H9 (cell line): ENCODE measurements around the gene CUEDC2. TPM values are rescaled to one million over a fixed set of nuclear protein-coding genes. Genes with fewer than 3 reads are reported as not detected.
A peak's percentile ranks its signal among the peaks of the same experiment; 100 is the strongest.

ENCODE experiments used
- DNase-seq: peaks from one replicate; pipeline ENCODE4 v3.0.0-alpha.2; 2017
- H2AFZ ChIP-seq: one replicate; pipeline ENCODE4 v1.6.1; 2013; ENCODE audit warnings: mild to moderate bottlenecking, low read length, control low read depth, moderate library complexity
- H2AK5ac ChIP-seq: 2 replicates; pipeline ENCODE4 v1.6.1; 2013; ENCODE audit warnings: low read length, control low read depth, mixed read lengths; ENCODE audit not compliant: insufficient read length
- H2BK120ac ChIP-seq: one replicate; pipeline ENCODE4 v1.6.1; 2013; ENCODE audit warnings: low read depth, mild to moderate bottlenecking, low read length, control low read depth, inconsistent platforms; ENCODE audit not compliant: poor library complexity, severe bottlenecking
- H2BK12ac ChIP-seq: 2 replicates; pipeline ENCODE4 v1.6.1; 2013; ENCODE audit warnings: low read length, control low read depth, mixed read lengths, low read depth; ENCODE audit not compliant: insufficient read length
- H2BK15ac ChIP-seq: 2 replicates; pipeline ENCODE4 v1.6.1; 2013; ENCODE audit warnings: low read depth, low read length, control low read depth
- H2BK20ac ChIP-seq: one replicate; pipeline ENCODE4 v1.6.1; 2013; ENCODE audit warnings: low read depth, mild to moderate bottlenecking, low read length, control low read depth, inconsistent platforms; ENCODE audit not compliant: poor library complexity, severe bottlenecking
- H2BK5ac ChIP-seq: 2 replicates; pipeline ENCODE4 v1.6.1; 2013; ENCODE audit warnings: low read length, control low read depth, mixed read lengths; ENCODE audit not compliant: insufficient read length
- H3K14ac ChIP-seq: 2 replicates; pipeline ENCODE4 v1.6.1; 2013; ENCODE audit warnings: low read length, control low read depth; ENCODE audit not compliant: insufficient read depth
- H3K18ac ChIP-seq: 2 replicates; pipeline ENCODE4 v1.6.1; 2013; ENCODE audit warnings: low read depth, mild to moderate bottlenecking, mixed read lengths, low read length, control low read depth; ENCODE audit not compliant: insufficient read length
- H3K23ac ChIP-seq: 2 replicates; pipeline ENCODE4 v1.6.1; 2013; ENCODE audit warnings: low read length, control low read depth, mixed read lengths, low read depth; ENCODE audit not compliant: insufficient read length
- H3K23me2 ChIP-seq: 2 replicates; pipeline ENCODE4 v1.6.1; 2013; ENCODE audit warnings: low read depth, mild to moderate bottlenecking, mixed read lengths, low read length, control low read depth; ENCODE audit not compliant: insufficient read length, poor library complexity, severe bottlenecking
- H3K27ac ChIP-seq: 2 replicates; pipeline ENCODE4 v1.5.1; 2013; ENCODE audit warnings: low read length, control low read depth, mixed read lengths, low read depth; ENCODE audit not compliant: insufficient read length
- H3K27me3 ChIP-seq: 2 replicates; pipeline ENCODE4 v1.6.1; 2013; ENCODE audit warnings: low read length, control low read depth, inconsistent platforms; ENCODE audit not compliant: insufficient read depth
- H3K4ac ChIP-seq: 2 replicates; pipeline ENCODE4 v1.6.1; 2013; ENCODE audit warnings: low read depth, mild to moderate bottlenecking, control low read depth, inconsistent platforms, low read length, moderate library complexity
- H3K4me1 ChIP-seq: 2 replicates; pipeline ENCODE4 v1.6.1; 2013; ENCODE audit warnings: low read length, control low read depth, inconsistent platforms; ENCODE audit not compliant: insufficient read depth
- H3K4me2 ChIP-seq: 2 replicates; pipeline ENCODE4 v1.6.1; 2013; ENCODE audit warnings: low read length, control low read depth, mixed read lengths; ENCODE audit not compliant: insufficient read length, insufficient read depth
- H3K56ac ChIP-seq: 2 replicates; pipeline ENCODE4 v1.6.1; 2013; ENCODE audit warnings: low read depth, mild to moderate bottlenecking, mixed read lengths, low read length, control low read depth; ENCODE audit not compliant: insufficient read length
- H3K79me1 ChIP-seq: 2 replicates; pipeline ENCODE4 v1.6.1; 2013; ENCODE audit warnings: low read depth, mild to moderate bottlenecking, moderate library complexity, low read length, control low read depth, inconsistent platforms; ENCODE audit not compliant: insufficient read depth, poor library complexity, severe bottlenecking
- H3K79me2 ChIP-seq: 2 replicates; pipeline ENCODE4 v1.6.1; 2013; ENCODE audit warnings: low read length, control low read depth, inconsistent platforms; ENCODE audit not compliant: insufficient read depth
- H3K9ac ChIP-seq: 2 replicates; pipeline ENCODE4 v1.6.1; 2013; ENCODE audit warnings: low read length, control low read depth, mixed read lengths; ENCODE audit not compliant: insufficient read length; ENCODE audit errors: extremely low read depth
- H3K9me3 ChIP-seq: one replicate; pipeline ENCODE4 v1.6.1; 2013; ENCODE audit warnings: low read depth, low read length, inconsistent platforms; ENCODE audit not compliant: control insufficient read depth
- H3T11ph ChIP-seq: one replicate; pipeline ENCODE4 v1.6.1; 2013; ENCODE audit warnings: mild to moderate bottlenecking, low read length, control low read depth, inconsistent platforms
- H4K20me1 ChIP-seq: one replicate; pipeline ENCODE4 v1.6.1; 2013; ENCODE audit not compliant: control insufficient read depth, insufficient read length, insufficient read depth
- H4K5ac ChIP-seq: 2 replicates; pipeline ENCODE4 v1.6.1; 2013; ENCODE audit warnings: low read depth, mild to moderate bottlenecking, mixed read lengths, low read length, control low read depth; ENCODE audit not compliant: insufficient read length
- H4K8ac ChIP-seq: replicated peaks from 2 replicates; pipeline ENCODE4 v1.6.1; 2013; ENCODE audit warnings: low read length, control low read depth, mixed read lengths, low read depth; ENCODE audit not compliant: insufficient read length
- H4K91ac ChIP-seq: 2 replicates; pipeline ENCODE4 v1.6.1; 2013; ENCODE audit warnings: low read depth, mild to moderate bottlenecking, moderate library complexity, mixed read lengths, low read length, control low read depth; ENCODE audit not compliant: insufficient read length
- H3K27ac Mint-ChIP-seq, 3 experiments: 2 replicates in 2 of 3; 3 replicates in 1 of 3; pipeline ENCODE4 v1.8.0; 2020 to 2021; ENCODE audit warnings: mixed read lengths in 3 of 3, mild to moderate bottlenecking in 1 of 3, moderate library complexity in 1 of 3
- H3K27me3 Mint-ChIP-seq: 2 replicates; pipeline ENCODE4 v1.8.0; 2021; ENCODE audit warnings: low read depth, mild to moderate bottlenecking, moderate library complexity, mixed read lengths
- H3K36me3 Mint-ChIP-seq, 3 experiments: 2 replicates in 2 of 3; 3 replicates in 1 of 3; pipeline ENCODE4 v1.8.0; 2020 to 2021; ENCODE audit warnings: low read depth in 3 of 3, mixed read lengths in 3 of 3; ENCODE audit not compliant: insufficient read depth in 1 of 3
- H3K4me1 Mint-ChIP-seq, 2 experiments: 2 replicates each; pipeline ENCODE4 v1.8.0; 2020; ENCODE audit warnings: mixed read lengths in 2 of 2
- H3K4me3 Mint-ChIP-seq, 2 experiments: 2 replicates in 1 of 2; 3 replicates in 1 of 2; pipeline ENCODE4 v1.8.0; 2020 to 2021; ENCODE audit warnings: mild to moderate bottlenecking in 2 of 2, mixed read lengths in 2 of 2, moderate library complexity in 1 of 2
- H3K9me3 Mint-ChIP-seq, 2 experiments: 2 replicates in 1 of 2; 3 replicates in 1 of 2; pipeline ENCODE4 v1.8.0; 2020; ENCODE audit warnings: mild to moderate bottlenecking in 2 of 2, mixed read lengths in 2 of 2, moderate library complexity in 1 of 2
- WGBS: extraction: QIAGEN DNeasy Blood & Tissue Kit; methylation state at CpG from one replicate; pipeline ENCODE4 v1.1.7; 2013; ENCODE audit warnings: missing lambda C conversion rate, low lambda C conversion rate, mixed read lengths; ENCODE audit not compliant: insufficient read length; ENCODE audit errors: extremely low coverage; 5-methylcytosine and 5-hydroxymethylcytosine counted together
- total RNA-seq: library from RNA; stranded (reverse); gene quantifications from 2 replicates; pipeline ENCODE4 v1.2.1, GENCODE V29; 2021
- TF ChIP-seq, protein P1 (sequence below): fragments of 200-600 bp; sonication (generic); conservative IDR thresholded peaks from 3 replicates; pipeline ENCODE4 v1.8.0; 2021; ENCODE audit warnings: antibody characterized with exemption, mild to moderate bottlenecking

Gene CUEDC2
- total RNA-seq, 1 experiment from 2014 or later: 41.2 TPM

DNA sequence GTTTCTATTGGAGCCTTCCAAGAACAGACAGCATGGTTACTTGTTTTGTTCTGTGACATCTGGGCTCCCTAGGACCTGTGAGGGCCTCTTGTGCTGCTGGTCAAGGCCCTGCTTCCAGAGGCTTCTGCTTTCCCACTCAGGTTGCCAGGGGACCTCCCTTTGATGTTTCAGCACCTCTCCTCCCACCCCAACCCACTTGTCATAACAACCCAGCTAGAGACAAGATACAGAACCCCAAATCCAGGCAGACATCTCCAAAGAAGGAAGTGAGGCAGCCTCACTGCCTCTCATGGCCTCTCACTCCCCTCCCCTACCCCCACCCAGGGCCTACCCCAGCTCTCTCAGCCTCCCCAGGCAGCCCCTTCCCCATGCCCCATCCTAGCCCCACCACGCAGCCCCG lies 25.6 kb downstream of the CUEDC2 start:
- H3K18ac ChIP-seq: no peak overlapping the region
- H4K5ac ChIP-seq: no peak overlapping the region
- H3K27ac ChIP-seq: no peak overlapping the region
- WGBS: no CpG with 5 or more reads among the region's 2 CpGs
- no peak for DNase-seq
- H2AFZ ChIP-seq: no peak overlapping the region
- H3T11ph ChIP-seq: no peak overlapping the region
- peaks cover 2% of the 10 kb centered on the region for H4K20me1 ChIP-seq
- TF ChIP-seq, protein P1, sequence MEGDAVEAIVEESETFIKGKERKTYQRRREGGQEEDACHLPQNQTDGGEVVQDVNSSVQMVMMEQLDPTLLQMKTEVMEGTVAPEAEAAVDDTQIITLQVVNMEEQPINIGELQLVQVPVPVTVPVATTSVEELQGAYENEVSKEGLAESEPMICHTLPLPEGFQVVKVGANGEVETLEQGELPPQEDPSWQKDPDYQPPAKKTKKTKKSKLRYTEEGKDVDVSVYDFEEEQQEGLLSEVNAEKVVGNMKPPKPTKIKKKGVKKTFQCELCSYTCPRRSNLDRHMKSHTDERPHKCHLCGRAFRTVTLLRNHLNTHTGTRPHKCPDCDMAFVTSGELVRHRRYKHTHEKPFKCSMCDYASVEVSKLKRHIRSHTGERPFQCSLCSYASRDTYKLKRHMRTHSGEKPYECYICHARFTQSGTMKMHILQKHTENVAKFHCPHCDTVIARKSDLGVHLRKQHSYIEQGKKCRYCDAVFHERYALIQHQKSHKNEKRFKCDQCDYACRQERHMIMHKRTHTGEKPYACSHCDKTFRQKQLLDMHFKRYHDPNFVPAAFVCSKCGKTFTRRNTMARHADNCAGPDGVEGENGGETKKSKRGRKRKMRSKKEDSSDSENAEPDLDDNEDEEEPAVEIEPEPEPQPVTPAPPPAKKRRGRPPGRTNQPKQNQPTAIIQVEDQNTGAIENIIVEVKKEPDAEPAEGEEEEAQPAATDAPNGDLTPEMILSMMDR: no peak
- Mint-ChIP-seq H3K27me3 (peaks cover 67% of the 10 kb centered on the region), H3K4me1 (peaks cover 20 to 23% of the 10 kb centered on the region in 2 experiments), H3K9me3 (peaks cover 0 to 4% of the 10 kb centered on the region in 2 experiments; a peak in 1 of 5 replicates), H3K27ac (peak overlapping the region in 1 of 3 experiments; percentile 59; a peak in 1 of 7 replicates), H3K36me3 (peaks cover 2 to 5% (median 3%) of the 10 kb centered on the region in 3 experiments; a peak in 3 of 7 replicates), H3K4me3 (no peak overlapping the region)
- H4K8ac ChIP-seq: no peak overlapping the region
- no peak overlapping the region for H2BK20ac ChIP-seq
- no peak overlapping the region for H2AK5ac ChIP-seq
- H3K14ac ChIP-seq: no peak overlapping the region
- peaks cover 3% of the 10 kb centered on the region; the same call in 1 of the 2 replicates for H3K4me1 ChIP-seq
- H3K27me3 ChIP-seq: peaks cover 27% of the 10 kb centered on the region; the same call in 1 of the 2 replicates
- H3K56ac ChIP-seq: no peak overlapping the region
- H3K9ac ChIP-seq: no peak overlapping the region
- H3K79me1 ChIP-seq: no peaks in the 10 kb centered on the region
- no peak overlapping the region for H4K91ac ChIP-seq
- no peak overlapping the region for H2BK5ac ChIP-seq
- H3K23me2 ChIP-seq: peaks cover 3% of the 10 kb centered on the region
- no peaks in the 10 kb centered on the region for H3K9me3 ChIP-seq
- H2BK120ac ChIP-seq: no peak overlapping the region
- no peak overlapping the region for H3K4me2 ChIP-seq
- H3K79me2 ChIP-seq: no peaks in the 10 kb centered on the region
- H2BK12ac ChIP-seq: no peak overlapping the region
- H3K4ac ChIP-seq: no peak overlapping the region
- no peak overlapping the region for H3K23ac ChIP-seq
- H2BK15ac ChIP-seq: no peak overlapping the region
